Measurements from ENCODE around the gene FEM1A. TPM values are rescaled to one million over a fixed set of nuclear protein-coding genes. Genes with fewer than 3 reads are reported as not detected.
A peak's percentile ranks its signal among the peaks of the same experiment; 100 is the strongest.

The FEM1A gene
- total and polyA plus RNA-seq, 9 of the 15 experiments (the other 6 are each of a cell fraction or from before 2014, with no cell fraction given), result 0.08 to 19.0 (median 6.8) TPM

GRCh38 chr19:4768934-4769777, 22.4 kb upstream of the FEM1A start (continued):
- TF ChIP-seq SMAD2 (IDR thresholded peaks at IDR 0.05; ENCODE audit: low read depth, low read length) (no peak), ZHX1 (conservative IDR thresholded peaks at IDR 0.05; ENCODE audit: low read length) (no peak), CBX3 (IDR thresholded peaks at IDR 0.05; ENCODE audit: borderline replicate concordance in 1 of 2, low read length in 2 of 2) (peak in 1 of 2 experiments; percentile 98; a peak in 2 of 3 replicates), ZNF41 (CRISPR knock-in tag; conservative IDR thresholded peaks at IDR 0.05) (peak; percentile 76; the same call in 1 of the 2 replicates), NFE2L1 (tag; IDR thresholded peaks at IDR 0.05; ENCODE audit: borderline replicate concordance, low read depth) (no peak), ZNF384 (IDR thresholded peaks at IDR 0.05; ENCODE audit: low read depth, low read length) (0 out of 2 replicates have a peak, but pooled peaks have one; percentile 43)

- no peak overlapping the region for H2AFZ ChIP-seq (ENCODE audit: low read depth, low read length)
- no peak overlapping the region for H3K27ac ChIP-seq (ENCODE audit: extremely low read depth, low read depth, low read length)
- peaks cover 0 to 3% of the 10 kb centered on the region in 2 experiments; a peak in 1 of 5 replicates for H3K4me1 ChIP-seq (replicated peaks in 1 of 2; ENCODE audit: control insufficient read depth in 2 of 2, insufficient read depth in 2 of 2, low read length in 2 of 2)
- in situ Hi-C loops (cut with MboI), result no loop called here
- H3K79me2 ChIP-seq (ENCODE audit: control insufficient read depth, insufficient read depth, low read length), result no peaks in the 10 kb centered on the region
- H3K36me3 ChIP-seq (ENCODE audit: control insufficient read depth, insufficient read depth, low read length), result no peaks in the 10 kb centered on the region
- H3K27me3 ChIP-seq (ENCODE audit: control insufficient read depth in 2 of 2, insufficient read depth in 2 of 2, low read length in 2 of 2), result peaks cover 6 to 32% of the 10 kb centered on the region in 2 experiments; a peak in 3 of 5 replicates
- ChIA-PET POLR2A (no interaction called here), CTCF (ENCODE audit: low intra/inter-chr PET ratio) (no interaction called here)
- DNase-seq (ENCODE audit: extremely low read depth in 1 of 4, low spot score in 3 of 4), result no peak
- intact Hi-C loops (cut with micrococcal nuclease), result no loop called here
- no peaks in the 10 kb centered on the region for H3K9me3 ChIP-seq (replicated peaks; ENCODE audit: control insufficient read depth, insufficient read depth, low read depth, low read length)
- no peak overlapping the region for H3K9ac ChIP-seq (ENCODE audit: insufficient read depth in 1 of 2, low read depth in 2 of 2, low read length in 2 of 2)
- ATAC-seq, result no peak
- 0% methylated on average over 2 of the region's 2 CpGs for WGBS (ENCODE audit: insufficient coverage, low coverage, missing lambda C conversion rate)
- 0 out of 2 replicates have a peak, but pooled peaks cover 7% of the 10 kb centered on the region for H4K20me1 ChIP-seq (replicated peaks; ENCODE audit: control insufficient read depth, insufficient read depth, low read length)
- BruUV-seq (replicated peaks), result no TSS peak
- H3K4me3 ChIP-seq, result no peak overlapping the region
- FAIRE-seq, result no peak
- no peaks in the 10 kb centered on the region for H3K9me1 ChIP-seq (ENCODE audit: control insufficient read depth, insufficient read depth, low read length)
- H3K4me2 ChIP-seq (ENCODE audit: insufficient read depth, low read length), result no peak overlapping the region
- TF ChIP-seq NFIC (IDR thresholded peaks at IDR 0.05), result no peak
- TF ChIP-seq TFE3 (CRISPR knock-in tag; IDR thresholded peaks at IDR 0.05), result no peak
- no peak for TF ChIP-seq CTCF (IDR thresholded peaks at IDR 0.05 in 2 of 3, conservative IDR thresholded peaks at IDR 0.05 in 1 of 3; ENCODE audit: insufficient read depth in 2 of 3, low read depth in 1 of 3, low read length in 3 of 3)
- TF ChIP-seq EHMT2 (IDR thresholded peaks at IDR 0.05), result no peak
- TF ChIP-seq POLR3G (IDR thresholded peaks at IDR 0.05; ENCODE audit: extremely low read depth, insufficient read length, insufficient replicate concordance), result no peak
- TF ChIP-seq ZNF41 (CRISPR knock-in tag; conservative IDR thresholded peaks at IDR 0.05), result no peak
- no peak for TF ChIP-seq ZNF444 (CRISPR knock-in tag; IDR thresholded peaks at IDR 0.05)
- TF ChIP-seq DPF2 (IDR thresholded peaks at IDR 0.05), result no peak
- TF ChIP-seq ZNF143 (CRISPR knock-in tag; IDR thresholded peaks at IDR 0.05), result no peak
- TF ChIP-seq KLF16 (IDR thresholded peaks at IDR 0.05), result no peak
Observed at GRCh38 chr19:4772566-4772965, 19.0 kb upstream of the FEM1A start.
